ENCODE data around the gene TRAPPC10.

The TRAPPC10 gene

DNA sequence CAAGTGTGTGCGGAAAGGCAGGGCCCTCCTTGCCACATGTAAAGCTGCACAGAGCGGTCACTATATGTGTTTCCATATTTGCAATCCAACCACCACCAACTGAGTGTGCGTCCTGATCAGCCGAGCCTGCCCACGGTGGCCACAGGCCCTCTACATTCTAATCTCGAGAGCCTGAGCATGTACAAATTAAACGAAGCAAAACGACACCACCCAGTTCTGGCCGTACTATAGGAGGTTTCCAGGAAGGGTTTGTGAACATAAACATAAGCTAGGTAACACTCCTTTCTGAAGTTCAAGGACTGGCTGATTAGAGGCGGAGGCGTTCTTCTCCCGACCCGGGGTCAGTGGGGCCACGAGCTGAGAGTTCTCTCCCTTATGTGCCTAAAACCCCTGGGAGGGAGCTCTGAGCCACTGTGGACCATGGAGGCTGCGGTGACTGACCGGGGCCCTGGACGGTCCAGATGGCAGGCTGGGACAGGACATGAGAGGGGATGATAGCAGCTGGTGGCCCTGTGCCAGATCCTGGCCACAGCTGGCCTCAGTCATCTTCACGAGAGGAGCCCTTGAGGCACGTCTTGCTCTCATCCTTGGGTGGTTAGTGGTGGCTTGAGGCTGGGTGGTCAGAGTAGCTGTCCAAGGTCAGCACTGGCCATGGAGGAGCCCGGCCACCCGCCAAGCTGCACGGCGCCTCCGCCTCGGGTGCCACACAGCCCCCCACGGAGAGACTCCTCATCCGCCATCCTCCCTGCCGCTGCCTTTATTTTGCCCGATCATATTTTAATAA, 39.1 kb upstream of the TRAPPC10 start:
- no peaks in the 10 kb centered on the region for H3K27me3 ChIP-seq (ENCODE audit: control insufficient read depth, insufficient read depth, low read length)
- H3K4me3 ChIP-seq (ENCODE audit: low read depth, low read length) = no peak overlapping the region
- H3K9ac ChIP-seq (ENCODE audit: low read depth, low read length) = no peak overlapping the region
- no peaks in the 10 kb centered on the region for H3K9me3 ChIP-seq (ENCODE audit: control insufficient read depth, insufficient read depth, low read length)
- H3K4me1 ChIP-seq (ENCODE audit: control insufficient read depth, insufficient read depth, low read length) = no peaks in the 10 kb centered on the region
- peaks cover 2% of the 10 kb centered on the region for H3K36me3 ChIP-seq (ENCODE audit: control insufficient read depth, insufficient read depth, low read length)

- Histone ChIP-seq H3K36me3 (ENCODE audit: control insufficient read depth, insufficient read depth, low read length) (peaks cover 2% of the 10 kb centered on the region), H3K9me3 (ENCODE audit: control insufficient read depth, insufficient read depth, low read length) (no peaks in the 10 kb centered on the region), H3K4me1 (ENCODE audit: control insufficient read depth, insufficient read depth, low read length) (no peaks in the 10 kb centered on the region), H3K4me3 (ENCODE audit: low read depth, low read length) (no peak overlapping the region), H3K27me3 (ENCODE audit: control insufficient read depth, insufficient read depth, low read length) (no peaks in the 10 kb centered on the region), H3K9ac (ENCODE audit: low read depth, low read length) (no peak overlapping the region)
Measured at GRCh38 chr21:43973634-43973955, 38.5 kb upstream of the TRAPPC10 start.

GRCh38 chr21:43974791-43975468, 37.2 kb upstream of the TRAPPC10 start:
- Histone ChIP-seq H3K4me1 (ENCODE audit: control insufficient read depth, insufficient read depth, low read length) (no peaks in the 10 kb centered on the region), H3K27me3 (ENCODE audit: control insufficient read depth, insufficient read depth, low read length) (no peaks in the 10 kb centered on the region), H3K36me3 (ENCODE audit: control insufficient read depth, insufficient read depth, low read length) (peaks cover 2% of the 10 kb centered on the region), H3K9ac (ENCODE audit: low read depth, low read length) (no peak overlapping the region), H3K9me3 (ENCODE audit: control insufficient read depth, insufficient read depth, low read length) (no peaks in the 10 kb centered on the region), H3K4me3 (ENCODE audit: low read depth, low read length) (no peak overlapping the region)

DNA sequence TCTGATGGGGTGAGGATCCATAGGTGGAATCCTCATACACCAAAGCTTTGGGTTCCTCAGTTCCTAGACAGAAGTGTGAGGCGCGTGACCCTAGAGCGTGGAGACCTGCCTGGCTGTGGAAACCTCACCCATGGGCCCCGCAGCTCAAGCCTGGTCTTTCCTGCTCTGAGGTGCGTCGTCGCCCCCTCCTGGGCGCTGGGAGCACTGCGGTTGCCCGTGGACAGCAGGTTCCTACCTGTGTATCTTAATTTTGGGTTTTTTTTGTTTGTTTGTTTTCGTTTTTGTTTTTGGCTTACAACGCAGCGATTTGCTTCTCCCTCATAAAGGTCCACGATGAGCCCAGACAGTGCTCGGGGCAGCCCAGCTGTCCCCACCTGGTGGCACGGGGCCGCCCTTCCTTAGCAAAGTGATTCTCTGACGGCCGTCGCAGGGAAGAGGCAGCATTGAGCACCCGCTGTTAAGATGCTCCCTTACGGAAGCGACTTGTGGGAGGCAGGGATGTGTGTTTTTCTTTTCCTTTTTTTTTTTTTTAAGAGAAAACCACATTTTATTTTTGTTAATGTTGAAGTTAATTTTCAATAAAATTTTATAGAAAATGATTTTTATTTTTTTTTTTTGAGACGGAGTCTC, 36.5 kb upstream of the TRAPPC10 start:
- no peaks in the 10 kb centered on the region for H3K9me3 ChIP-seq (ENCODE audit: control insufficient read depth, insufficient read depth, low read length)
- H3K36me3 ChIP-seq (ENCODE audit: control insufficient read depth, insufficient read depth, low read length) = peaks cover under 1% of the 10 kb centered on the region
- H3K4me3 ChIP-seq (ENCODE audit: low read depth, low read length) = peak overlapping the region; percentile 18
- no peaks in the 10 kb centered on the region for H3K4me1 ChIP-seq (ENCODE audit: control insufficient read depth, insufficient read depth, low read length)
- H3K9ac ChIP-seq (ENCODE audit: low read depth, low read length) = no peak overlapping the region
- no peaks in the 10 kb centered on the region for H3K27me3 ChIP-seq (ENCODE audit: control insufficient read depth, insufficient read depth, low read length)

GRCh38 chr21:43976661-43977060, 35.4 kb upstream of the TRAPPC10 start:
- no peak overlapping the region for H3K9ac ChIP-seq (ENCODE audit: low read depth, low read length)
- H3K9me3 ChIP-seq (ENCODE audit: control insufficient read depth, insufficient read depth, low read length) = no peaks in the 10 kb centered on the region
- no peaks in the 10 kb centered on the region for H3K36me3 ChIP-seq (ENCODE audit: control insufficient read depth, insufficient read depth, low read length)
- no peaks in the 10 kb centered on the region for H3K4me1 ChIP-seq (ENCODE audit: control insufficient read depth, insufficient read depth, low read length)
- no peaks in the 10 kb centered on the region for H3K27me3 ChIP-seq (ENCODE audit: control insufficient read depth, insufficient read depth, low read length)
- H3K4me3 ChIP-seq (ENCODE audit: low read depth, low read length) = no peak overlapping the region

GRCh38 chr21:43978060-43978459, 34.0 kb upstream of the TRAPPC10 start:
- Histone ChIP-seq H3K27me3 (ENCODE audit: control insufficient read depth, insufficient read depth, low read length) (no peaks in the 10 kb centered on the region), H3K4me1 (ENCODE audit: control insufficient read depth, insufficient read depth, low read length) (no peaks in the 10 kb centered on the region), H3K9ac (ENCODE audit: low read depth, low read length) (no peak overlapping the region), H3K36me3 (ENCODE audit: control insufficient read depth, insufficient read depth, low read length) (no peaks in the 10 kb centered on the region), H3K4me3 (ENCODE audit: low read depth, low read length) (no peak overlapping the region), H3K9me3 (ENCODE audit: control insufficient read depth, insufficient read depth, low read length) (no peaks in the 10 kb centered on the region)

DNA sequence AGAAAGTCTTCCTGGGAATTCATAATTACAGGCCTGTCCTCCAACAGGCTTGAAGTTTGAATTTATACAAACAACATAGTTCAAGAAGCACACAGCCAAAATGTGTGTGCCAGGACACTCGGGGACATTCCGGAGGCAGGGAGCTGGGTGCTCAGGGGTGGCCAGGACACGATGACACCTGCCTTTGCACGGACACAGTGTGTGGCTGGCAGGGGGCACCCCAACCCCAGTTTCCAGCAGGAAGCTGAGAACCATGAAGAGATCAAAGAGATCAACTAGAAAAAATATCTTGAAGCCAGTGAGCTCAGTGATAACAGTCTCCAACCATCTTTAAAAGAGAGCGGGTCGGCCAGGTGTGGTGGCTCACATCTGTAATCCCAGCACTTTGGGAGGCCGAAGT, 32.5 kb upstream of the TRAPPC10 start:
- H3K36me3 ChIP-seq (ENCODE audit: control insufficient read depth, insufficient read depth, low read length) = no peaks in the 10 kb centered on the region
- H3K4me1 ChIP-seq (ENCODE audit: control insufficient read depth, insufficient read depth, low read length) = no peaks in the 10 kb centered on the region
- H3K9me3 ChIP-seq (ENCODE audit: control insufficient read depth, insufficient read depth, low read length) = no peaks in the 10 kb centered on the region
- H3K27me3 ChIP-seq (ENCODE audit: control insufficient read depth, insufficient read depth, low read length) = no peaks in the 10 kb centered on the region
- no peak overlapping the region for H3K9ac ChIP-seq (ENCODE audit: low read depth, low read length)
- no peak overlapping the region for H3K4me3 ChIP-seq (ENCODE audit: low read depth, low read length)

GRCh38 chr21:43981151-43981870, 30.8 kb upstream of the TRAPPC10 start:
- Histone ChIP-seq H3K9ac (ENCODE audit: low read depth, low read length) (no peak overlapping the region), H3K27me3 (ENCODE audit: control insufficient read depth, insufficient read depth, low read length) (no peaks in the 10 kb centered on the region), H3K9me3 (ENCODE audit: control insufficient read depth, insufficient read depth, low read length) (no peaks in the 10 kb centered on the region), H3K36me3 (ENCODE audit: control insufficient read depth, insufficient read depth, low read length) (no peaks in the 10 kb centered on the region), H3K4me3 (ENCODE audit: low read depth, low read length) (no peak overlapping the region), H3K4me1 (ENCODE audit: control insufficient read depth, insufficient read depth, low read length) (peaks cover 1% of the 10 kb centered on the region)

GRCh38 chr21:43981871-43982210, 30.3 kb upstream of the TRAPPC10 start:
- H3K9me3 ChIP-seq (ENCODE audit: control insufficient read depth, insufficient read depth, low read length) = no peaks in the 10 kb centered on the region
- H3K9ac ChIP-seq (ENCODE audit: low read depth, low read length) = no peak overlapping the region
- no peaks in the 10 kb centered on the region for H3K27me3 ChIP-seq (ENCODE audit: control insufficient read depth, insufficient read depth, low read length)
- H3K4me3 ChIP-seq (ENCODE audit: low read depth, low read length) = no peak overlapping the region
- no peaks in the 10 kb centered on the region for H3K36me3 ChIP-seq (ENCODE audit: control insufficient read depth, insufficient read depth, low read length)
- H3K4me1 ChIP-seq (ENCODE audit: control insufficient read depth, insufficient read depth, low read length) = peaks cover 3% of the 10 kb centered on the region

- no peak overlapping the region for H3K9ac ChIP-seq (ENCODE audit: low read depth, low read length)
- no peaks in the 10 kb centered on the region for H3K9me3 ChIP-seq (ENCODE audit: control insufficient read depth, insufficient read depth, low read length)
- H3K36me3 ChIP-seq (ENCODE audit: control insufficient read depth, insufficient read depth, low read length) = no peaks in the 10 kb centered on the region
- H3K4me3 ChIP-seq (ENCODE audit: low read depth, low read length) = no peak overlapping the region
- H3K27me3 ChIP-seq (ENCODE audit: control insufficient read depth, insufficient read depth, low read length) = no peaks in the 10 kb centered on the region
- H3K4me1 ChIP-seq (ENCODE audit: control insufficient read depth, insufficient read depth, low read length) = peaks cover 3% of the 10 kb centered on the region
Measured at GRCh38 chr21:43982489-43983078, 29.5 kb upstream of the TRAPPC10 start.

- Histone ChIP-seq H3K4me3 (ENCODE audit: low read depth, low read length) (no peak overlapping the region), H3K36me3 (ENCODE audit: control insufficient read depth, insufficient read depth, low read length) (no peaks in the 10 kb centered on the region), H3K9me3 (ENCODE audit: control insufficient read depth, insufficient read depth, low read length) (no peaks in the 10 kb centered on the region), H3K9ac (ENCODE audit: low read depth, low read length) (no peak overlapping the region), H3K4me1 (ENCODE audit: control insufficient read depth, insufficient read depth, low read length) (peaks cover 3% of the 10 kb centered on the region), H3K27me3 (ENCODE audit: control insufficient read depth, insufficient read depth, low read length) (no peaks in the 10 kb centered on the region)
Measured at GRCh38 chr21:43983390-43983789, 28.7 kb upstream of the TRAPPC10 start.
